Sigmoid colon (tissue), 4 donors: ENCODE results near the gene NIN.

Experiments used
- CTCF ChIP-seq, 4 experiments: fragments of 450-650 bp in 3 of 4; fragments of 200-600 bp in 1 of 4; IDR thresholded peaks; one replicate each; pipeline ENCODE4 v1.5.1; 2016 to 2019; ENCODE audit warnings: antibody characterized with exemption in 4 of 4, mild to moderate bottlenecking in 3 of 4, moderate library complexity in 2 of 4
- POLR2AphosphoS5 ChIP-seq, 4 donors: sonication (generic); formaldehyde crosslinking; IDR thresholded peaks; one replicate each; pipeline ENCODE4 v1.6.1; 2017; ENCODE audit warnings: antibody characterized with exemption in 4 of 4

GRCh38 chr14:50825307-50825706 is 5.7 kb downstream of the NIN start:
- TF ChIP-seq CTCF (IDR thresholded peaks at IDR 0.05) (no peak), POLR2AphosphoS5 (IDR thresholded peaks at IDR 0.05) (no peak)
